Measurements from ENCODE around the gene SUSD3. TPM values are rescaled to one million over a fixed set of nuclear protein-coding genes. Genes with fewer than 3 reads are reported as not detected.
A peak's percentile ranks its signal among the peaks of the same experiment; 100 is the strongest.

The SUSD3 gene
- total and polyA plus RNA-seq, 8 donors = 1.7 to 4.5 (median 2.6) TPM; not detected in 2

GRCh38 chr9:93105620-93106019 lies 47.1 kb downstream of the SUSD3 start:
- no peak for DNase-seq
- H3K4me3 ChIP-seq = no peak overlapping the region
- H3K27ac ChIP-seq = no peak overlapping the region
- H3K36me3 ChIP-seq = peaks cover 17 to 28% (median 23%) of the 10 kb centered on the region in 4 donors
- peaks cover 0 to 7% (median 3%) of the 10 kb centered on the region in 4 donors for H3K9me3 ChIP-seq
- no peaks in the 10 kb centered on the region for H3K27me3 ChIP-seq
- H3K4me1 ChIP-seq = peaks cover 0 to 43% (median 12%) of the 10 kb centered on the region in 4 donors
- intact Hi-C loops (cut with DNase I; ENCODE audit: low total_unique reads) = no loop called here
- WGBS, 5 donors = 83 to 96% (median 92%) methylated on average over 1 of the region's 1 CpG
- TF ChIP-seq POLR2A (IDR thresholded peaks at IDR 0.05) = no peak
- TF ChIP-seq EP300 (IDR thresholded peaks at IDR 0.05) = no peak
- TF ChIP-seq CTCF (IDR thresholded peaks at IDR 0.05) = no peak
- no peak for TF ChIP-seq POLR2AphosphoS5 (IDR thresholded peaks at IDR 0.05)

- peaks cover 0 to 7% (median 3%) of the 10 kb centered on the region in 4 donors for H3K9me3 ChIP-seq
- H3K27ac ChIP-seq = no peak overlapping the region
- no peak for TF ChIP-seq EP300 (IDR thresholded peaks at IDR 0.05)
- TF ChIP-seq POLR2A (IDR thresholded peaks at IDR 0.05) = no peak
- no peaks in the 10 kb centered on the region for H3K27me3 ChIP-seq
- intact Hi-C loops (cut with DNase I; ENCODE audit: low total_unique reads) = no loop called here
- peaks cover 0 to 57% (median 12%) of the 10 kb centered on the region in 4 donors for H3K4me1 ChIP-seq
- DNase-seq = peak in 1 of 2 donors; percentile 2
- WGBS, 5 donors = 76 to 95% (median 82%) methylated on average over 8 to 14 of the region's 14 CpGs
- peaks cover 30 to 45% (median 39%) of the 10 kb centered on the region in 4 donors for H3K36me3 ChIP-seq
- no peak overlapping the region for H3K4me3 ChIP-seq
Observed at GRCh38 chr9:93107151-93107824, 48.8 kb downstream of the SUSD3 start.

GRCh38 chr9:93107825-93108161 lies 49.3 kb downstream of the SUSD3 start:
- Histone ChIP-seq H3K36me3 (peaks cover 30 to 50% (median 44%) of the 10 kb centered on the region in 4 donors), H3K27ac (no peak overlapping the region), H3K9me3 (peaks cover 0 to 7% (median 3%) of the 10 kb centered on the region in 4 donors), H3K4me1 (peaks cover 0 to 57% (median 12%) of the 10 kb centered on the region in 4 donors), H3K4me3 (no peak overlapping the region), H3K27me3 (no peaks in the 10 kb centered on the region)
- 77 to 92% (median 86%) methylated on average over 6 of the region's 6 CpGs for WGBS, 5 donors
- TF ChIP-seq EP300 (IDR thresholded peaks at IDR 0.05) (no peak), POLR2AphosphoS5 (IDR thresholded peaks at IDR 0.05) (no peak), CTCF (IDR thresholded peaks at IDR 0.05) (no peak), POLR2A (IDR thresholded peaks at IDR 0.05) (no peak)
- intact Hi-C loops (cut with DNase I; ENCODE audit: low total_unique reads) = no loop called here
- DNase-seq = peak in 1 of 2 donors; percentile 3

- peaks cover 36 to 57% (median 51%) of the 10 kb centered on the region in 4 donors for H3K36me3 ChIP-seq
- TF ChIP-seq POLR2AphosphoS5 (IDR thresholded peaks at IDR 0.05) (no peak), CTCF (IDR thresholded peaks at IDR 0.05) (no peak), POLR2A (IDR thresholded peaks at IDR 0.05) (no peak), EP300 (IDR thresholded peaks at IDR 0.05) (no peak)
- 81 to 88% (median 84%) methylated on average over 7 to 15 of the region's 15 CpGs for WGBS, 5 donors
- peaks cover 0 to 57% (median 12%) of the 10 kb centered on the region in 4 donors for H3K4me1 ChIP-seq
- intact Hi-C loops (cut with DNase I; ENCODE audit: low total_unique reads) = no loop called here
- no peaks in the 10 kb centered on the region for H3K27me3 ChIP-seq
- H3K9me3 ChIP-seq = peaks cover 0 to 7% (median 3%) of the 10 kb centered on the region in 4 donors
- peak in 1 of 2 donors; percentile 11 for DNase-seq
- H3K4me3 ChIP-seq = no peak overlapping the region
- no peak overlapping the region for H3K27ac ChIP-seq
Observed at GRCh38 chr9:93108291-93109041, 50.0 kb downstream of the SUSD3 start.
